NAMALWA (cell line): Measurements from ENCODE around the gene PELI3.

Experiments used
- DNase-seq: peaks from one replicate; pipeline ENCODE4 v3.0.0-alpha.2; 2015; ENCODE audit warnings: low spot score

The PELI3 gene

DNA sequence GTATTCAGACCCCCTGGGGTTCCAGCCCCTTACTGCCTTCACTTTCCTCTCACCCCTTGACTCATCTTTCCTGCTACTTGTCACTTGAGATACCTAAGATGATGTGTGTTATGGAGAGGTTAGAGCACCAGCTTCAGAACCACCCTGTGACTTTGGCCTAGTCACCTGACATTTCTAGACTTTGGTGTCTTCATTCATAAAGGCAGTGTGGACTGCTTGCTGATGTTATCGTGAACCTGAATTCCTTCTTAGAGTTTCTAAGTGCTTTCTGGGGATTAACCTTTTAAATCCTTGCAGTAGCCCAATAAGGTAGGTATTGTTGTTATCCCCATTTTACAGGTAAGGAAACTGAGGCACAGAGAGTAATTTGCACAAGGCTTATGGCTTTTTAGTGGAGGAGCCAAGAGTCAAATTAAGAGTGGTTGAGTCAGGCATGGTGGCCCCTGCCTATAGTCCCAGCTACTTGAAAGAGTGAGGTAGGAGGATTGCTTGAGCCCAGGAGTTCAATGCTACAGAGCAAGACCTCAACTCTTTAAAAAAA is 38.6 kb downstream of the PELI3 start:
- DNase-seq, result no peak

DNA sequence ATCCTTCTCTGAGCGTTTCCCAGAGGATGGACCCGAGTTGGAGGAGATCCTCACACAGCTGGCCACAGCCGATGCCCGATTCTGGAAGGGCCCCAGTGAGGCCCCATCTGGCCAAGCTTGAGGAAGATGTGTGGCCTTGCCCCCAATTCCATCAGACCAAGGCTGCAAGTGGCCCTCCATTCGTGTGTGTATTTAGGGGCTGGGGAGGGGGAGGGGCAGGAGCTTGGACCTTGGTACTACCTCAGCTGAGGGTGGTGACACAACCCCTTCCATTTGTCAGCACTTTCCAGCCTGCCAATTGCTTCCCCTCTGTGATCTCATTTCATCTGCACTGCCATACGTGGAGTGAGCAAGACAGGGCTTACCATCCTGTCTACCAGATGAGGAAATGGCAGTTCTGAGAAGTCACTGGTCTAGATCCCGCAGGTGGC is 42.4 kb downstream of the PELI3 start:
- DNase-seq, result no peak

DNA sequence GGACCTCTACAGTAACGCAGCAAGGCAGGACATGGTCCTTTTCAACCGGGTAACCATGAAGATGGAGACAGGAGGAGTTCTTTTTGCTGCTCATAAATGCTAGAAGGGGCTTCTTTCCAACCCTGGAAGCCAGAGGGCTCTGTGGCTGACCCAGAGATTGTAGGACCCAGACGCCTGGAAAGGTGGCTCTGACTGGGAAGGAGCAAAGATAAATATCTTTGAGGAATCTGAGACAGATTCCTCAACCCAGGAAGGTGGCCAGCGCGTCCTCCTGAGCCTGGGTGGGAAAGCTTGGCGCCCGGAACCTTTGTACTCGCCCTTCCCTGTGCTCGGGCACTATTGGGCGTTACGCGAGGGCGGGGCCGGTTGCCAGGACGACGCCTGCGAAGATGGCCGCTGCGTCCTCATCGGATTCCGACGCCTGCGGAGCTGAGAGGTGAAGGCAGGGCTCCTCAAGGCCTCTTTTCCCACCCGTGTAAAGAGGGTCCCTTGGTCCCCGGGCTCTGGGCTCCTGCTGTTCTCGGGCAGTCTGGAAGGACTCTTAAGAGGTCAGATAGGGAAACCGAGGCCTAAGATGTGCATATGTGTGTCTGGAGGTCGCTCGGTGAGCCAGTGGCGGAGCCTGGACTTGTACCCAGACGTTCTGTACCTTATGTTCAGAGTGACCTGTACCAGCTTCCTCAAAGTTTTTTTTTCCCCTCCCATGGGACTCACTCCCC is 43.7 kb downstream of the PELI3 start, which contains the start of gene BBS1:
Gene BBS1, plus strand, starts transcription at position 365 of the 719 bp plus-strand sequence. Its CDS starts 25 bp downstream, at position 390.
- peak; percentile 82 for DNase-seq

DNA sequence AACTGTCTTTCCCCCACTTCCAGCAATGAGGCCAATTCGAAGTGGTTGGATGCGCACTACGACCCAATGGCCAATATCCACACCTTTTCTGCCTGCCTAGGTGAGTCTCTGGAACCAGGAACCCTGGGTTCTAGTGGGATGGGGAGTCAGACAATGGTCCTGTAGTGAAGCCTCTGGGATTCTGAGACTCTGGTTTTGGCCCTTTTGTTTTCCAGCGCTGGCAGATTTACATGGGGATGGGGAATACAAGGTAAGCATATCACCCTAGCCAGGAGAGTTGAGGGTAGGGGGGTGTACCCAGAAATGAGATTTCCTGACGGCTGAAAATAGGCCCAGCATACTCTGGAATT is 44.3 kb downstream of the PELI3 start:
- no peak for DNase-seq

DNA sequence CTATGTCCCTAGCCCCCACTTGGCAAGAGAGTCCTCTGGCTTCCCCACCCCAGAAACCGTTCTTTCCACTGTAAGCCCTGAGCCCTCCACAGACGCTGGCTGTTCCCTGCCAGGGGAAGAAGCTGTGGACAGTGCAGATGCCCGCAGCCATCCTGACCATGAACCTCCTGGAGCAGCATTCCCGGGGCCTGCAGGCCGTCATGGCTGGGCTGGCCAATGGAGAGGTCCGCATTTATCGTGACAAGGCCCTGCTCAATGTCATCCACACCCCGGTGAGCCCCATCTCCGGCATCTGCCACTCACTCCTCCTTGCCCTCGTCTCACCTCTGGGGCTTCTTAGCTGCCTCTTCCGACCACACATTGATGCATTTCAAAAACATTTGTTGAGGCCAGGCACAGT is 56.9 kb downstream of the PELI3 start:
- DNase-seq, result no peak

DNA sequence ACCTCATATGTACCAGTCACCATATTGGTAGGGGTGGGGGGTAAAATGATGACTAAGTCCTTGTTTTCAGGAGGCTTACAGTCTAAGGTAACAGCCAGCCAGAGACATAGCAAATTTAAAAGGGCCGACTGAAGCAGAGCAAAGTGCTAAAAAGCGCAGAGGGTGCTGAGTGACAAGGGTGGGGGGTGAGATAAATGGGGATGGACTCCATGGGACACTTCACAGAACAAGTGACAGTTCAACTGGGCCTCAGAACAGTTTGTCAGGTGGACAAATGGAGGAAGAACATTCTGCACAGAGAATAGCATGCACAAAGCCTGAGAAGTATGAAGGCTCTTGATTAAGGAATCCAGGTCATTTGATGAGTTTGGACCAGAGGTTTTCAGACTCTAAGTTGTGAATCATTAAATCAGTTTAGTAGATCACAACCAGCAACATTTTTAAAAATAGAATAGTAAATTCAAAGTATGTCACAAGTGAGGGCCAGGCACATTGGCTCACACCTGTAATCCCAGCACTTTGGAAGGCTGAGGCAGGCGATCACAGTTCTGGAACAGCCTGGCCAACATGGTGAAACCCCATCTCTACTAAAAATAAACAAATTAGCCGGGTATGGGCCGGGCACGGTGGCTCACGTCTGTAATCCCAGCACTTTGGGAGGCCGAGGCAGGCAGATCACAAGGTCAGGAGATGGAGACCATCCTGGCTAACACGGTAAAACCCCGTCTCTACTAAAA is 57.8 kb downstream of the PELI3 start:
- no peak for DNase-seq
